GM20000 (cell line): ENCODE measurements around the gene STAT4.

Experiments
- DNase-seq: peaks from one replicate; pipeline ENCODE4 v3.0.0; 2012; ENCODE audit warnings: low spot score
- TF ChIP-seq, protein P1 (sequence below): IDR thresholded peaks from 2 replicates; pipeline ENCODE4 v1.5.1; 2012; ENCODE audit warnings: mild to moderate bottlenecking, control low read depth; ENCODE audit errors: extremely low read depth, missing control alignments

The STAT4 gene

GRCh38 chr2:191171708-191172355 is 21.0 kb upstream of the STAT4 start:
- no peak for DNase-seq
- TF ChIP-seq, protein P1, sequence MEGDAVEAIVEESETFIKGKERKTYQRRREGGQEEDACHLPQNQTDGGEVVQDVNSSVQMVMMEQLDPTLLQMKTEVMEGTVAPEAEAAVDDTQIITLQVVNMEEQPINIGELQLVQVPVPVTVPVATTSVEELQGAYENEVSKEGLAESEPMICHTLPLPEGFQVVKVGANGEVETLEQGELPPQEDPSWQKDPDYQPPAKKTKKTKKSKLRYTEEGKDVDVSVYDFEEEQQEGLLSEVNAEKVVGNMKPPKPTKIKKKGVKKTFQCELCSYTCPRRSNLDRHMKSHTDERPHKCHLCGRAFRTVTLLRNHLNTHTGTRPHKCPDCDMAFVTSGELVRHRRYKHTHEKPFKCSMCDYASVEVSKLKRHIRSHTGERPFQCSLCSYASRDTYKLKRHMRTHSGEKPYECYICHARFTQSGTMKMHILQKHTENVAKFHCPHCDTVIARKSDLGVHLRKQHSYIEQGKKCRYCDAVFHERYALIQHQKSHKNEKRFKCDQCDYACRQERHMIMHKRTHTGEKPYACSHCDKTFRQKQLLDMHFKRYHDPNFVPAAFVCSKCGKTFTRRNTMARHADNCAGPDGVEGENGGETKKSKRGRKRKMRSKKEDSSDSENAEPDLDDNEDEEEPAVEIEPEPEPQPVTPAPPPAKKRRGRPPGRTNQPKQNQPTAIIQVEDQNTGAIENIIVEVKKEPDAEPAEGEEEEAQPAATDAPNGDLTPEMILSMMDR: no peak

DNA sequence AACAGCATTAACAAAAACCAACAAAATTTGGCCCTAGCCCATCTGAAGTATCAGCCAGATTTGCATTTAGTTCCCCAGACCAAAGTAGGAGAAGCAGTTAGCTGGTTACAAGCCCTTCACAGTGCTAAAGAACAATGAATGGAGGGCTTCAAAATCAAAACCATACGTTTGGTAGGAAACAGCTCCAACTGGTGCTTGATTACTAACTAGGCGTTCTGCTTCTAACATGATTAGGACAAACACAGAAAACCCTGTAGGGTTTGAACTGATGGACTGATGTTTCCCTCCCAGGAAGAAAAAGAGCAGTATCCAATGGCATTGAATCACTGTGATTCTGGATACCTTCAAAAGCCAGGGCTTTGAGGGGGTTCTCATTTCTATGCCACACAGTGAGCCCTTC is 20.5 kb upstream of the STAT4 start:
- DNase-seq: no peak
- TF ChIP-seq, protein P1: no peak

GRCh38 chr2:191170773-191171172 is 20.0 kb upstream of the STAT4 start:
- TF ChIP-seq, protein P1: no peak
- no peak for DNase-seq

DNA sequence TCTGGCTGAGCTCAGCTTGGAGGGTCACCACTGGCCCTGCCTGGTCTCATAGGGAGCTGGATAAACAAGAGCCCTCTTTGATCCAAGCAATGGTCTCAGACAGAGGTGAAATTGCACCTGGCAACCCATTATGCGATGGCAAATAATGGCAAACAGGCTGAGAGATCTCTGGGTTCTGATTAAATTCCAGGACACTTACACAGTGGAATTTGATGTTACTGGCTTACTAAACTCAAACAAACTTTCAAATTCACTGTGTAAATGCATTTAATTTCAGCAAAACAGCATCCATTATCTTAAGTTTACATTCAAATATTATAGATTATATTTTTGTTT is 19.5 kb upstream of the STAT4 start:
- TF ChIP-seq, protein P1: no peak
- DNase-seq: no peak

DNA sequence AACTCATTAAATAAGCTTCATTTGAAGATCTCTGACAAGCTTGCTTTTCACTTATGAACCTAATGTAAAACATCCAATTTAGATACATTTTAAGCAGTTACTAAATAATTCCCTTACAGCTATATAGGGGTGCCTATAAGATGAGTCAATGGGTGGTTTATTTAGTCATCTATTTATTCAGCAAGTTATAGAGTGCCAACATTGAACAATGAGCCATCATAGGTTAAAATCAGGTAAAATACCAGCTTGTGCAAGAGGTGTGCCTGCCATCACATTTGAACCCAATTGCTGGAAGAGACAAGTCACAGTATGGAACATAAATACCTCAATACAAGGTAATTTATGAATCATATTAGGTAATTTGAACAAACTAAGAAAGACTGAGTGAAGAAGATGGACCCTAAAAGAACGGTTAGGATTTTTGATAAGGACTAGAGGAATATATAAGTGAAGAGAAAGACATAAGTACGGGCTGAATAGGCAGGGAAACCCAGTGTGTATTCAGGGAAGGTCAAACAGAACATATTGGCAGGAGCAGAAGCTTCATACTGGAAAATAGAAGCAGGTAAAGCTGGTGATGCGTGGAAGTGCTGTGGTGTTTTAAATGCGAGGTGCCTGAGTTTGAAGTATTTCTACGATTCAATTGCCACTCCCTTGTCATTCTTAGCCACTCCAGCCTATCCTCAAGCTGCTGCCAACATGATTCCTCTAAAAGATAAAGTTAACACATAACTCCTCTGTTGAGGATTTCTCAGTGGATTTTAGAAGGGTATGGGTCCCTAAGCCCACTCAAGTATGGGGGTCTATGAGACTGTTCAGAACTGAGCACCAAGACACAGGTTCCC is 18.9 kb upstream of the STAT4 start:
- TF ChIP-seq, protein P1: no peak
- no peak for DNase-seq

DNA sequence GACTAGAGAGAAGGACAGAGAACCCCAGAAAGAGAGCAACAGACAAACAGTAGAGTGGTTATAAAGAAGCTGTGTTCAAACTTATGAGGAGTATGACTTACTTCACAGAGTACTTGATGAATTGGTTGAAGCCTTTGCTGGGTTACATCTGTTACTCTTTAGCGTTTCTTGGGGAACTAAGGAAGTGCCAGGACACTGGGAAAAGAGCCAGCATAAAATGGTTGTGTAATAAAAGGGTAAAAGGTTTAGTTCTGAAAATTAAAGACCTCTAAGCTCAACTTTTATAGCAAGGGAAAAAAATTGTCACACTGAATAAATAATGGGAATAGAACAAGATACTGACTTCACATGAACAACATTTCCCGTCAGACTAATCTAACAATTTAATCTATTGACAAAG is 17.0 kb upstream of the STAT4 start:
- DNase-seq: no peak
- TF ChIP-seq, protein P1: no peak

GRCh38 chr2:191166756-191167445 is 16.1 kb upstream of the STAT4 start:
- TF ChIP-seq, protein P1: no peak
- DNase-seq: no peak
